ENCODE results near the gene PRUNE2. TPM values are rescaled to one million over a fixed set of nuclear protein-coding genes. Genes with fewer than 3 reads are reported as not detected.

PRUNE2 gene
- total and polyA plus RNA-seq, 2 of the 8 experiments (the other 6 are each of a cell fraction or from before 2014, with no cell fraction given): 5.5 to 13.3 TPM

- H3K23ac ChIP-seq (ENCODE audit: insufficient read length): no peak overlapping the region
- H3K4me2 ChIP-seq (ENCODE audit: insufficient read depth in 1 of 2, low read depth in 2 of 2, low read length in 2 of 2): no peak overlapping the region
- no peak overlapping the region for H2AK5ac ChIP-seq (ENCODE audit: low read depth, low read length)
- no peaks in the 10 kb centered on the region for H3K27me3 ChIP-seq (replicated peaks in 1 of 4; ENCODE audit: control insufficient read depth in 3 of 4, extremely low read depth in 1 of 4, insufficient read depth in 3 of 4, low read length in 3 of 4)
- H3K56ac ChIP-seq (replicated peaks; ENCODE audit: insufficient read length, low read depth, low read length): no peak overlapping the region
- peaks cover 0 to 5% (median 0%) of the 10 kb centered on the region in 4 experiments; a peak in 1 of 7 replicates for H3K4me1 ChIP-seq (replicated peaks in 1 of 4; ENCODE audit: control insufficient read depth in 3 of 4, insufficient read depth in 4 of 4, low read length in 3 of 4)
- no peak overlapping the region for H2BK12ac ChIP-seq (ENCODE audit: low read depth, low read length)
- no peaks in the 10 kb centered on the region for H3K79me1 ChIP-seq (ENCODE audit: low read depth, low read length)
- no peaks in the 10 kb centered on the region for H4K20me1 ChIP-seq (replicated peaks in 1 of 2; ENCODE audit: control insufficient read depth in 1 of 2, insufficient read depth in 2 of 2, low read length in 2 of 2)
- no peak overlapping the region for H2BK120ac ChIP-seq (replicated peaks; ENCODE audit: low read depth, low read length)
- H3K27ac ChIP-seq (ENCODE audit: low read depth, low read length): no peak overlapping the region
- 90% methylated on average over 3 of the region's 3 CpGs; no CpG with 5 or more reads in 1 of the 2 experiments for WGBS, 2 experiments (ENCODE audit: extremely low coverage in 1 of 2, insufficient coverage in 1 of 2, insufficient read length in 1 of 2, insufficient replicate concordance in 2 of 2, low coverage in 1 of 2, low lambda C conversion rate in 2 of 2, missing lambda C conversion rate in 1 of 2)
- H3K9ac ChIP-seq (replicated peaks in 1 of 4; ENCODE audit: extremely low read depth in 1 of 4, low read depth in 3 of 4, low read length in 3 of 4): no peak overlapping the region
- H4K91ac ChIP-seq (replicated peaks; ENCODE audit: insufficient read length, low read length): no peak overlapping the region
- H4K5ac ChIP-seq (ENCODE audit: insufficient read length, low read depth, low read length): no peak overlapping the region
- H2AFZ ChIP-seq (ENCODE audit: low read length): no peak overlapping the region
- no peak overlapping the region for H4K8ac ChIP-seq (ENCODE audit: extremely low read depth, insufficient read depth, low read length)
- TF ChIP-seq JUN (IDR thresholded peaks at IDR 0.05; ENCODE audit: low read depth, low read length) (no peak), CHD1 (IDR thresholded peaks at IDR 0.05; ENCODE audit: low read depth, low read length) (no peak), NANOG (IDR thresholded peaks at IDR 0.05; ENCODE audit: insufficient read depth, low read depth, low read length, poor library complexity, severe bottlenecking) (no peak), EP300 (IDR thresholded peaks at IDR 0.05; ENCODE audit: borderline replicate concordance in 1 of 2, low read depth in 2 of 2, low read length in 2 of 2) (no peak), GTF2F1 (IDR thresholded peaks at IDR 0.05; ENCODE audit: borderline replicate concordance, low read depth, low read length) (no peak), GABPA (IDR thresholded peaks at IDR 0.05; ENCODE audit: borderline replicate concordance, insufficient read depth, low read length) (no peak), KDM1A (IDR thresholded peaks at IDR 0.05; ENCODE audit: borderline replicate concordance, low read length) (no peak), ASH2L (IDR thresholded peaks at IDR 0.05; ENCODE audit: low read length) (no peak), HDAC2 (IDR thresholded peaks at IDR 0.05; ENCODE audit: borderline replicate concordance in 1 of 2, low read depth in 2 of 2, low read length in 2 of 2) (no peak), KDM4A (IDR thresholded peaks at IDR 0.05; ENCODE audit: low read depth, low read length, severe bottlenecking) (no peak), POLR2AphosphoS5 (IDR thresholded peaks at IDR 0.05; ENCODE audit: low read depth, low read length) (no peak), YY1 (IDR thresholded peaks at IDR 0.05; ENCODE audit: low read depth, low read length) (no peak)
- H3K14ac ChIP-seq (ENCODE audit: insufficient read length): no peak overlapping the region
- no peaks in the 10 kb centered on the region for H3K79me2 ChIP-seq (ENCODE audit: control insufficient read depth in 1 of 2, insufficient read depth in 2 of 2, low read length in 2 of 2)
- no peaks in the 10 kb centered on the region for H3K36me3 ChIP-seq (ENCODE audit: control insufficient read depth in 2 of 4, insufficient read depth in 4 of 4, low read length in 3 of 4)
- H2BK20ac ChIP-seq (ENCODE audit: low read length): no peak overlapping the region
- POLR2A ChIA-PET (ENCODE audit: partially characterized antibody): no interaction called here
- DNase-seq (ENCODE audit: low read depth in 1 of 2, low spot score in 2 of 2): no peak
- CTCF ChIA-PET (ENCODE audit: partially characterized antibody): no interaction called here
- FAIRE-seq: no peak
- H2BK5ac ChIP-seq (ENCODE audit: low read depth, low read length): no peak overlapping the region
- no peak overlapping the region for H3K4me3 ChIP-seq (ENCODE audit: extremely low read depth in 1 of 4, insufficient read depth in 2 of 4, low read depth in 3 of 4, low read length in 4 of 4)
- H3K4ac ChIP-seq (replicated peaks; ENCODE audit: insufficient read length, low read depth, low read length): no peak overlapping the region
- H3K18ac ChIP-seq (ENCODE audit: extremely low read depth, low read length): no peak overlapping the region
- no peaks in the 10 kb centered on the region for H3K23me2 ChIP-seq (ENCODE audit: low read depth, low read length)
- H2BK15ac ChIP-seq (ENCODE audit: low read length): no peak overlapping the region
- no peaks in the 10 kb centered on the region for H3K9me3 ChIP-seq (ENCODE audit: insufficient read depth in 2 of 2, low read depth in 1 of 2, low read length in 1 of 2)
Observed at GRCh38 chr9:76743931-76744330, 162.0 kb downstream of the PRUNE2 start.

All from H1 (cell line).